ENCODE measurements around the gene SEC24B.
"Not testable (repeated sequence)": the region's sequence is repeated elsewhere in the genome, so short reads cannot be mapped to it uniquely, and the experiment has no call there.

The SEC24B gene

DNA sequence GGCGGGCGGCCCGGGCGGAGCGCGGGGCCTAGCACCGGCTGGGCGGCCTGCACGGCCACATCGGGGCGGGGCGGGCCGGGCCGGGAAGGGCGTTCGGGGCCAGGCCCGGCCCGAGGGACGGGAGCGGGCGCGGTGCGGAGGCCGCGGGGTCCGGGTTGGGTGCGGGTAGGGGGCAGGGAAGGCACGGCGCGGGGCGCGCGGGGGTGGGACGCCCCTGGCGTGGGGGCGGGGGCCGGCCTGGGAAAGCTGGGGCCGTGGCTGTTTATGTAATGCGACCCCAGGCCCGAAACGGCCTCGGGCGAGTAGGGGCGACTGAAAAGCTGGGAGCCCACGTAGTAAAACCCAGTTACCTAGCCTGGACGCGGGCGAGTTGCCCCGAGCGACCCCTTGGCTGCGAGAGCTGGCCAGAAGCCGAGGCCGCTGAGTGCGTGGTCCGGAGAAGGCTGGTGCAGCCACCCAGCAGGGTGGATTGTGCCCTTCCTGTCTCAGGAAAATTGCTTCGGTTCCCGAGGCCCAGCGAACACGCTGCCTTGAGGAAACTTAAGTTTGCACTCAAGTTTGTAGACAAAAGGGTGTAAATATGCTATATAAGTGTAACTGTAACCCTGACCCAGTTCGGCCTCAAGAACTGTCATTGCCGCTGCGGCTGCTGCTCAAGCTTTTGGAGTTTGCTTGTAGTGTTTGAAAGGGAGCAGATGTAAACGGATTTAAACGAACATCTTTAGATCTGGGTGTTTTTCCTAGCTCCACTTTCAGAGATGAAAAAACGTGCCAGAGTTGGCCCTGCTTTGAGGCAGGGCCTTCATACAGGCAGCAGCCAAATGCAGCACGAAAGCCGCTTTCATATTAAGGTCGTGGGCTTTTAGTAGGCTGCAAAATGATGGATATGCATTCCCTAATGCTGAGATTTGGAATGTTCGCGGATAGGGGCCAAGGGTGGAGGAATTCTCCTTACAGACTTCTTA is 674 bp downstream of the SEC24B start:
- DNase-seq: no peak

DNA sequence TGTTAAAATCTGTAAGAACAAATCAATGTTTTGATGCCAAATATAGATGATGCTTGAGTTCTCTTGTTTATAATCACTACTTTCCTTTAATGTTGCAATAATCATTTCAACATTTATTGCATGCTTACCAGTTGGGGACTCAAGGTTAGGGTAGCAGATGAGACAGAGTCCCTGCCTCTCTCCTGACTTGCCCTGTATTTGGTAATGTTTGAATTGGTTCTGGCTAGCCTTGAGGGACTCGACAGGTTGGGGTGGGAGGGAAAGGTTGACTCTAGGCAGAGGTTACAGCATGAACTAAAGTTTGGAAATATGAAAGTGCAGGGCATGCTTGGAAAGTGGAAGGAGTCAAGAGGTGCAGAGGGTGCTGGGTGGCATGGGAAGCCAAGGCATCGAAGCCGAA is 2.0 kb downstream of the SEC24B start:
- no peak for DNase-seq

DNA sequence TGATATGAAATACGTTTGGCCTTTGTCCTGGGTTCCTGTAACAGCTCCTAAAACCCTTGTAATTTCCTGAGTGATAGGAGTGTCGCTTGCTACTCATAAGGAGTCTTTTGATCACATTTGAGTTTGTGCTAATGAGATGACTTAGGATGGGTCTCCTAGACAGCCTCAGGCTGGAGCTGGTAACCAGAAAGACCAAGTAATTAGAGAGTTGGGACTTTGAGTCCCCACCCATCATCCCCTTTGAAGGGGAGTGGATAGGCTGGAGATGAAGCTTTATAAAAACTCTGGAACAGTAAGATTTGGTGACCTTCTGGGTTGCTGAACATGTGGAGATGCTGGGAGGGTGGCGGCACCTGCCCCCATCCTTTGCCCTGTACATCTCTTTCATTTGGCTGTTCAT is 2.9 kb downstream of the SEC24B start:
- DNase-seq: no peak

DNA sequence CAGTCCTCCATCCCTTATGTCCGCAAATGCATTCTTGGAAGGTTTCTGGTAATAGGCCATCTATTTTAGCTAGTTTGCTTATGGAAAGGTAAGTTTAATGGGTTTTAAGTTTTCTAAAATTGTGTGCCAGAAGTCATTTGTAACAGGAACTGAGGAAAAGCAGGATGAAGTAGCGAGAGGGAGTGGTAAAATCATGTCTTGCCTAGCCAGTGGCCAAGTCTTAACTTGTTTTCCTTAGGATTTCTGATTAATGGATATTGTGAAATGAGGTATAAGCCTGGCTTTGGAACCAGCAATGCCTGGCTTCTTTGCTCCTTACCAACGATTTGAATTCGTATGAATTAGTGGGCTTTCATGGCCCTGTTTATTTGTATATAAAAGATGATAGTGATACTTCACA is 7.3 kb downstream of the SEC24B start:
- no peak for DNase-seq

DNA sequence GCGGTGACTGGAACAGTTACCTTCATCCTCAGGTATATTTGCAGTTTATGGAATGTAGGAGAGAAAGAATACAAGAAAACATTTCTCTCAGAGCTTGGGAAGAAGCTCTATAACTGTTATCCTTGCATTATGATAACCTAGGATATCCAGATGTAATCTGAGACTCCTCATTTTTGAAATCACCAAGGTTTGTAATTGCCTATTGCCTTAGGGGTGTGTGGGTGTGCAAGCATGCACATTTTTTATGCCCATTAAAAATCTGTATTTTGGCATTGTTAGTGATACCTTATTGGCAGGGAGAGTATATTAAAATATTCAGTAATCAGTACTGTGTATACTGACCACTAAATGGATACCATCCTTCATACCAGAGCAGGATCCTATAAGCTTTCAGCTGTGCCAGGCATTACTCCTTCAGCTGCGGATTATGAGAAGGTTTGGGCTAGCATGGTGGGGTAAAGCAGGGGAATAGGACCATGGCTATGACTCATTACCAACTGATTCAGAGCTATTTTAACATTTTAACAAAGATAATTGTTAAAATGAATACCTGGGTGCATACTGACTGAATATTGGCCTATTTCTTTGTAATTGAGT is 8.3 kb downstream of the SEC24B start:
- DNase-seq: no peak

DNA sequence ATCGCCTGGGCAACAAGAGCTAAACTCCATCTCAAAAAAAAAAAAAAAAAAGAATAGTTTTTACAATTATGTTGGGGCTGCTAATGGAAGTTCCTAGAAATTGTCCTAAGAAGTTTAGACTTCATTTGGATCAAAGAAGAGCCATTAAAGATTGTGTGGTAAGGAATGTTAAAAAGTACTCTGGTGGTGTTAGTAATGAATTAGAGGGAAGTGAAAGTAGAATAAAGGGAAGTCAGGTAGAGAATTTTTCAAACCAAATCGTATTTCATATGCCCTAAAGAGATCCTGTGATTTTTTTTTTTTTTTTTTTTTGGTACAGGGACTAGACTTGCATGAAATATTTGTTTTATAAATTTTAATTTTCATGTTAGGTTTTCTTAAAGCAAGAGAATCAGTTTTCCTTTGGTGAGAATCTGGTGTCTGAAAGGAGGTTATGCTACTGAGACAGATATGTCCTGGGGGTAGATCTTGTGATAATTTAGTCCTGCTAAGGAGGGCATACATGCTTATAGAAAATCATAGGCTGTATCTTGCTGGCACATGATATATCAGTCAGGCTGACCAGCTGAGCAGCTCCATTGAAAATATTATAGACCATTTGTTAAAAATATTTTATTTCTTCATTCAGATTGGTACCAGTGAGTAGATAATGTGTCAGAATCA is 10.7 kb downstream of the SEC24B start:
- DNase-seq: no peak

DNA sequence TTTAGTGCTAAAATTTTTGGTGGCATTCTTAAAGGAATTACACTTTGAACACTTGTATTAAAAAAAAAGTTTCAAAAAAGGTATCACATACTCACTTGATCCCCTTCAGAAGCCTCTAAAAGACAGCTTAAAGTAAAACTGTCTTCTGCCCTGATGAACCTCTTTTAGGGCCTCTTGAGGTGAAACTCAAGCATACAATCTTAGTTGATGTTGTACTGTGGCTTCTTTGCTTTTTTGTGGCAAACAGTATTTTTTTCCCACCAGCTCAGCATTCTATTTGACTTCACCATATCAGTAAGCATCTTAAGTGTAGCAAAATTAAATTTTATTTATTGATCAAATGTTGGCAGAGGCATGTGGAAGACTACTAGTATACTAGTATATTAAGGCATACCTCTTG is 13.7 kb downstream of the SEC24B start:
- no peak for DNase-seq

DNA sequence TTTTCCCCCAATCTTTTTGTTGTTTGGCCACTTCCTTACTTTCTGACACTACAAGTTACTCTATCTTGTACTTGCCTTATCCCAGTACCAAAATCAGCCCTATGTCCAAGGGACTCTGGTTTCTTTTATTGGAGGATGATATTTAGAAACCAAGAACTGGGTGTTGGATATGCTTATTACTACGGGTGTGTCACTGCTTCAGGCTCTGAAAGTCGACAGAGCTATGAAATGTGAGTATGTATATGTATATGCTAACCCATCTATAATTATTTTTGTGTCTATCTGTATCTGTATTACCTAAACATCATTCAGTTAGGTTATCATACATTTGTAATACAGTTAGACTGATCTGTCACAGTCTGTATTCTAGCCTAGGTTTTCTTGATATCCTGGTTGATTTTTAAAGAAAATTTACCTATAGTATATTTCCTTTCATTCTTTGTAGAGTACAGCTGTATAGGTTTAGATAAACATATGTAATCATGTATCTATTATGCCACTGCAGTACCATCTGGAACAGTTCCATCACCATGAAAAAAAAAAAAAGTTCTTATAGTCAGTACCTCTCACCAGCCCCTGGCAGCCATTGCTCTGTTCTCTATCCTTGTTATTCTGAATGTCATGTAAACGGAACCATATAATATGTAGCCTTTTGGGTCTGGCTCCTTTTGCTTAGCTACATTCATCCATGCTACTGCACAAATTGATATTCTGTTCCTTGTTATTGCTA is 18.1 kb downstream of the SEC24B start:
- no peak for DNase-seq

DNA sequence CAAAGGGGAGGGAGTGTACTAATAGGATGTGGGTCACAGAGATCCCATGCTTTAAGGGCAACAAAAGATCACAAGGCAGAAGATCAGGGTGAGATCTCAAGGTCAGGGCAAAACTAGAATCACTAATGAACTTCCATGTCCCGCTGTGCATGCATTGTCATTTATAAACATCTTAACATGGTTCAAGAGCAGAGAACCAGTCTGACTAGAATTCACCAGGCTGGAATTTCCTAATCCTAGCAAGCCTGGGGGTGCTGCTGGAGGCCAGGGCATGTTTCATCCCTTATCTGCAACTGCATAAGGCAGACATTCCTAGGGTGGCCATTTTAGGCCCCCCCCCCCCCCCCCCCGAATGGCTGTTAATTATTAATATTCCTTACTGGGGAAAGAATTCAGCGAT is 19.5 kb downstream of the SEC24B start:
- not testable (repeated sequence) for DNase-seq

DNA sequence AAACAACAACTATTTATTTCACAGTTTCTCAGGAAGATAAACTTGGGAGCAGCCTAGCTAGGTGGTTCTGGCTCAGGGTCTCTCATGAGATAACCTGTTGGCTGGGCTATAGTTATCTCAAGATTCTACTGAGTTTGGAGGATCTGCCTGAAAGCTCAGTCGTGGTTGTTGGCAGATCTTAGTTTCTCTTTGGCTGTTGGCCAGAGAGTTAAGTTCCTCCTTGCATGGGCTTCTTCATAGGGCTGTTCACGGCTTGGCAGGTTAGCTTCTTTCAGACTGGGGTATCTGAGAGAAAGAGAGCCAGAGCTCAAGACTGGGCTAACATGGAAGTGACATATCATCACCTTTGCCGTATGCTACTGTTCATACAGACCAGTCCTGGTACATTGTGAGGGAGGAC is 28.7 kb downstream of the SEC24B start:
- no peak for DNase-seq

DNA sequence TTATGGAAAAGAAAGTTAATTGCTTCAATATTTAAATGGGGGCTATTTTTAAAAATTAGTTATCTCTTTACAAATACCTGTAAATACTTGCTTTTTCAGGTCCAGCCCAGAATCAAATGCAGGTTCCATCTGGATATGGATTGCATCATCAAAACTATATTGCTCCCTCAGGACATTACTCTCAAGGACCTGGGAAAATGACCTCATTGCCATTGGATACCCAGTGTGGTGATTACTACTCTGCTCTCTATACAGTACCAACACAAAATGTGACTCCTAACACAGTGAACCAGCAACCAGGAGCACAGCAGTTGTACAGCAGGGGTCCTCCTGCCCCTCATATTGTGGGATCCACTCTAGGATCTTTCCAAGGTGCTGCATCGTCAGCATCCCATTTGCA is 29.2 kb downstream of the SEC24B start:
- DNase-seq: no peak

DNA sequence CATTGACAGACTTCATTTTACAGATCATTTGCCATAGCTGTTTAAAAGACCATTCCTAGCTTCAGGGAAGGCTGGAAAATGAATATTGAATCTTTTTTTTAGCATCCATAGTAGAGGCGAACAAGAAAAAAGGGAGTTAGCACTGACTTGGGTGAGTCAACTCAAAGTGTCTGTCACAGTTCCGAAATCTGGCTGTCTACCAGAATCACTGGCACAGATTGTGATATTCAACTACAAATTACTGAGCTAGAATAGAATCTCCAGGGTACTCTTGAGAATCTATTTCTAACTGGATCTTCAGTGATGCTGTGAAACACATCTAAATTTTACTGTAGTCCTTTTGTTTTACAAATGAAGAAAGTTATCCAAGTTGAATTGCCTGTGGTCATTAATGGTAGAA is 31.5 kb downstream of the SEC24B start:
- no peak for DNase-seq

DNA sequence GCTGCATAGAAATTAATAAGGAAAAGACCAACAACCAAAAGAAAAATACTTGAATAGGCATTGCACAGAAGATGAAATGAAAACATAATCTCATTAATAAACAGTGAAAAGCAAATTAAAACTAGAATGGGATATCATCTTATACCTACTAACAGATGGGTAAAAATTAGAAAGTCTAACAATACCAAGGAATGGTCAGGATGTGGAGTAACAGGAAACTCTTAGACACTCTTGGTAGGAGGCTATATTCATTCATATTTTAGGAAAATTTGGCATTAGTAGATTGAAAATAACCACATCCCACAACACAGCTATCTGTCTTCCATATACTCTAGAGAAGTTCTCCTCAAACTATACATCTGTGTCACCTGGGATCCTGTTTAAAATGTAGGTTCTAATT is 36.3 kb downstream of the SEC24B start:
- DNase-seq: no peak

DNA sequence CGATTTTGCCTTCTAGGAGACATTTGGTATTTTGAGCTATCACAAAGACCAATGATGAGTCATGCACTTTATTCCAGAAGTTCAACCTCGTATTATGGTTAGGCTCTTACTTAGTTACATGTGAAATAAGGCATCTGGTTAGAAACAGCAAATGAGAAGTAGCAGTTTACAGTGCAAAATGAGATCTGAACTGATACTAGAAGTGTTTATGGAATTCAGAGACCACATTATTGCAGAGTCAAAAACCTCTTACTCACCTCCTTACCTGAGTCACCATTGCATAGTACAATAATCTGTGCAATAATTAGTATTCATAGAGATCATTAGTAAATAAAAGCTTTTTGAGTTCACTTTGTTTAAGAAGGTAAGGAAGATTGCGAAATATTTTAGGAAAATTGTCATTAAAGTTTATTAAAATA is 38.7 kb downstream of the SEC24B start:
- no peak for DNase-seq

DNA sequence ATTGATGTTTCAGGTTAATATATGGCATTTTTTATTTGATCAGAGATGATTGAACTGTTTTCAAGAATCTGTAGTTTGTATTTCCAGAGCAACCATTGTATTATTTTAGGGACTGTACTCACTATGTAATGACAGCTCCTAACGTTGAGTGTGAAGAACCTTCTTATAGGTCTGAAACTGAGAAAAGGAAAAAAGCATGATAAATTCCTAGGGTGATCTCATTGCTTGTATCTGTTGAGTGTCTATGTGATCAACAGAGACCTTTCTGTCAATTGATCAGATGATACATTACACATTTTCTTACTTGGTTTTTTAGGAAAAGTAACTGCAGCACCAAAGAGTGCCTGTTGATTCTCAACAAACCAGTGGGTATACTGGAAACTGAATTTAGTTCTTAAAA is 40.2 kb downstream of the SEC24B start:
- DNase-seq: no peak

DNA sequence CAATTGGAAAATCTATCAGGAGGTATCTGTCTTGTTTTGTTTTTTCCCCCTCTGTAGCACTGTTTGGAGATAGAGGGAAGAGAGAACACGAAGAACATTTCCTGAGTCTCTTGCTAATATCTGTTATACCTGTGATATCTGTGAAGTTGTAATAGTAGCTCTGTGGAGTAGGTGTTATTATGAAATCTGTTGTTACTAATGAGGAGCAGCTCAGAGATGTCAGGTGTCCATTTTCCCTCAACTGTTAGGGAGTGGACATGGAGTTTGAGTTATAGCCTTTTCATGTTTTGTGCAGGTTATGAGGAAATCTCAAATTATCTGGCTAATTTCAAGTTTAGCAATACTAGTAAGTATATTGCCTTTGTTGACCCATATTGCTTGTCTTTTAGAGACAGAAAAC is 52.4 kb downstream of the SEC24B start:
- no peak for DNase-seq

DNA sequence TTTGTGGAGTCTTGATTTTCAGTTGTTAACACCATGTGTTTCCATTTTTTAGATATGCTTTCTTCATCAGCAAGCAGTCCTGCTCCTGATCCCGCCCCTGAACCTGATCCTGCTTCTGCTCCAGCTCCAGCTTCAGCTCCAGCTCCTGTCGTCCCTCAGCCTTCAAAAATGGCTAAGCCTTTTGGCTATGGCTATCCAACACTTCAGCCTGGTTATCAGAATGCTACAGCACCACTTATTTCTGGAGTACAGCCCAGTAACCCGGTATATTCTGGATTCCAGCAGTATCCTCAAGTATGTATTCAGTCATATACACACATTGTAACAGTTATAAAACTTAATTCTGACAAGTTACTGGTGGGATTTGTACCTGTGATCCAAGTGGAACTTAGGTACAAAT is 60.9 kb downstream of the SEC24B start:
- DNase-seq: no peak

DNA sequence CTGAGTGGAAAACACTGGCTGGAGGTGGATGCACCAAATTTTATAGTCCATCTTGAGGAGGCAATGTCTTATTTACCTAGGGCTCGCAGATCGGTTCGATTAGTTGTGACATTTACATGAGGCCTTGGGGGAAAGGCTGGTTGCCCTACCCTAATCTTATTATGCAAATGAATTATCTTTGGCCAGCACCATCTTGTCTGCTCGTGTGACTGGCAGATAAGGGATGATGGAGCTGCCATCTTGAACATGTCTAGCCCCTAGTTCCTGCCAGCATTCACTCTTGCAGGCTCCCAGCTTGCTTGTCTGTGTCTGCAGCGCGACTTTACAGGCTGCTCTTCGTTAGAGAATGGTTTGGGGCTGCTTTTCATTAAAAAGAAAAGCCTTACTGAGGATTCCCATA is 61.9 kb downstream of the SEC24B start:
- DNase-seq: no peak

DNA sequence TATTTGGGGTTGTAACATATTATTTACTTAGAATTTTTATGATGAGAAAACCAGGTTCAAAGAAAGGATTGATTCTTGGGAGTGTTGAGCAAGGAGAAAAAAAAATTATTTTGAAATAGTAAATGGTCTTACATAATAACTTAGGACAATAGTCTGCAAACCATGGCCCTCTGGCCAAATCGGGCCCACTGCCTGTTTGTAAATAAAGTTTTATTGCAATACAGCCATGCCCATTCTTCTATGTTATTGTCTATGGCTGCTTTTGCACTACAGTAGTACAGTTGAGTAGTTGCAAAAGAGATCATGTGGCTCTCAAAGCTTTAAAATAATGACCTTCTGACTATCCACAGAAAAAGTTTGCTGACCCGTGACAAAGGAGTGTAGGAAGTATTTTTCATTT is 63.3 kb downstream of the SEC24B start:
- no peak for DNase-seq

DNA sequence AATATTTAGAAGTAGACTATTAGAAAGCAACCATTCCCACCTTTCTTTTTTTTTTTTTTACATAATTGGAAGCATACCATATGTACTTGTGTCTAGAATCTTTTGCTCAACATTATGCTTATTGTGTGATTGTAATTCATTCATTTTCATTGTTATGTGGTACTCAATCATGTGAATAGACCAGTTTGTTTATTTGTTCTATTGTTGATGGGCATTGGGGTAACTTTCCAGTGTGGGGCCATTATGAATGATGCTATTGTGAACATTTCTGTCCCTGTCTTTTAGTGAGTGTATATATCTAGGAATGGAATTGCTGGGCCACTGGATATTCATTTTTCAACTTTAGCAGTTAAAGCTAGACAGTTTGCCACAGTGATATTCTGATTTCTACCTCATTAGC is 63.9 kb downstream of the SEC24B start:
- no peak for DNase-seq

DNA sequence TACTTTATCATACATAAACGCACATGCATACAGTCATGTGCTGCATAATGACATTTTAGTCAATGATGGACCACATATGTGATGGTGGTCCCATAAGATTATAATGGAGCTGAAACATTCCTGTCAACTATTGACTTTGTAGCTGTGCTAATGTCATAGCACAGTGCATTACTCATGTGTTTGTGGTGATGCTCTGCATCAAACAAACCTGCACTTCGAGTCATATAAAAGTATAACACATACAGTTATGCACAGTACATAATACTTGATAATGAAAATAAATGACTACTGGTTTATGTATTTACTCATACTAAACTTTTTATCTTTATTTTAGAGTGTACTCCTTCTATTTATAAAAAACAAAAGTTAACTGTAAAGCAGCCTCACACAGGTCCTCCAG is 65.9 kb downstream of the SEC24B start:
- no peak for DNase-seq

DNA sequence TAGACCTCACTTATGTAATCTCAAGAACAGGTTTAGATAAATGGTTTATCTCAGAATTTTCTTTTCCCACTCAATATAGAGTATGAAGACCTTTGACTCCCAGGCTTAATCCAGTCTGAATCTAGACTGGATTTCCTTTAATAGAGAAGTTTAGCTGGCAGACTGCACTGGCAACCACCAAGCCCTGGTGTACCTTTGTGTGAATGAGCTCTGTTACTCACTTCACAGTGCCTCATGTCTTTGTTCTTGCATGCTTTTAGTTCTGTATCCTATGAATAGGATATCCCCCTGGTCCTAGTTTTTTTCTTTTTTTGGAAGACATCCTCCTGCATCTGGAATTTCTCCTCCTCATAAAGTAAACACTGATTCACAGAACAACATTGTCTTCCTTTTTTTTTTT is 73.3 kb downstream of the SEC24B start:
- no peak for DNase-seq

DNA sequence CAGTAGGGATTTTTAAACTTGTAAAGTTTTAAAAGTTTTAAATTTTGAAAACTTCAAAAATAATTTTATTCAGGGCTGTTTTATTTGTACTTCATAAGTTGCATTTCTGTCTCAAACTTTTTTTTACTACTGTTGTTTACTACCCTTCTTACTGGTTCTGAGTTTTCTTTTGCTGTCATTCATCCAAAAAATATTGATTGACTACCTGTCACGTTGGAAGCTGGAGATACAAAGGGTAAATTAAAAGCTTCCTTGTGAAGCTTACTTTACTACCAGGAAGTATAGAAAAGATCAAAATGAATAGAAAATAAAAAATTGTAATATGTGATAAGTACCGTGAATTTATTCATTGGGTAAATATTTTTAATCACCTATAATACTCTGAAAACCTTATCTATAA is 77.1 kb downstream of the SEC24B start:
- DNase-seq: no peak

Data from SIG-M5 (cell line).